Testis (tissue), 3 donors: Measurements from ENCODE around the gene PSMB10. TPM values are rescaled to one million over a fixed set of nuclear protein-coding genes. Genes with fewer than 3 reads are reported as not detected.

Experiments used
- DNase-seq: peaks from one replicate; pipeline ENCODE4 v3.0.0-alpha.2; 2019
- H3K27ac ChIP-seq, 2 donors: fragments of 200-600 bp; sonication (generic); one replicate each; pipeline ENCODE4 v1.5.1; 2019
- H3K27me3 ChIP-seq: fragments of 200-600 bp; sonication (generic); one replicate; pipeline ENCODE4 v1.5.1; 2019
- H3K36me3 ChIP-seq: fragments of 200-600 bp; sonication (generic); one replicate; pipeline ENCODE4 v1.5.1; 2017; ENCODE audit warnings: low read depth; ENCODE audit errors: missing control alignments
- H3K4me1 ChIP-seq: fragments of 200-600 bp; sonication (generic); one replicate; pipeline ENCODE4 v1.5.1; 2019
- H3K4me3 ChIP-seq, 2 donors: fragments of 200-600 bp; sonication (generic); one replicate each; pipeline ENCODE4 v1.5.1; 2017 to 2019
- H3K9me3 ChIP-seq: fragments of 200-600 bp; sonication (generic); one replicate; pipeline ENCODE4 v1.5.1; 2017
- CTCF ChIP-seq, 3 experiments: fragments of 450-650 bp in 2 of 3; fragments of 200-600 bp in 1 of 3; sonication (generic) in 1 of 3; IDR thresholded peaks; one replicate each; pipeline ENCODE4 v1.5.1; 2016 to 2019; ENCODE audit warnings: antibody characterized with exemption in 3 of 3, mild to moderate bottlenecking in 2 of 3, moderate library complexity in 1 of 3
- POLR2A ChIP-seq: fragments of 450-650 bp; IDR thresholded peaks from one replicate; pipeline ENCODE4 v1.6.1; 2017; ENCODE audit warnings: antibody characterized with exemption, mild to moderate bottlenecking, moderate library complexity
- WGBS, 2 donors: methylation state at CpG; one replicate each; pipeline ENCODE4 v1.1.5; 2018; 5-methylcytosine and 5-hydroxymethylcytosine counted together
- intact Hi-C: fragments of 100-400 bp; cut with DNase I; formaldehyde crosslinking; loops from one replicate; pipeline ENCODE4 v1.15.1; 2023; ENCODE audit warnings: low total_unique reads
- polyA plus RNA-seq: library from polyadenylated mRNA; stranded (reverse); fragments of 350-450 nt; fragmentation: Illumina TruSeq; extraction: RNeasy Lipid Tissue Mini Kit (QIAGEN cat#74804); gene quantifications from one replicate; pipeline ENCODE4 v1.2.3, GENCODE V29; 2014; ENCODE audit warnings: low read depth, low replicate concordance; ENCODE audit not compliant: insufficient read depth
- total RNA-seq, 2 donors: library from RNA; depleted of rRNA; stranded (reverse); fragments of >200 nt; gene quantifications; one replicate each; pipeline ENCODE4 v1.2.3, GENCODE V29; 2016

PSMB10 gene
- total and polyA plus RNA-seq, 3 donors from 2014 or later: 13.2 to 49.1 (median 14.2) TPM

GRCh38 chr16:67922221-67922620 lies 14.4 kb downstream of the PSMB10 start:
- 82 to 83% methylated on average over 5 of the region's 5 CpGs for WGBS, 2 donors
- intact Hi-C loops: no loop called here

GRCh38 chr16:67919622-67920221 lies 16.9 kb downstream of the PSMB10 start:
- Histone ChIP-seq H3K9me3 (no peaks in the 10 kb centered on the region), H3K36me3 (no peaks in the 10 kb centered on the region), H3K27me3 (no peaks in the 10 kb centered on the region), H3K4me3 (no peak overlapping the region), H3K27ac (no peak overlapping the region), H3K4me1 (peaks cover 13% of the 10 kb centered on the region)
- DNase-seq: no peak
- WGBS, 2 donors: 83 to 86% methylated on average over 6 of the region's 6 CpGs
- TF ChIP-seq CTCF (IDR thresholded peaks at IDR 0.05) (no peak), POLR2A (no peak)
- intact Hi-C loops: loop anchor here (10.0 kb wide), 1 partner anchor 125 kb away; no protein-coding TSS in a partner anchor

More at GRCh38 chr16:67922221-67922620, 14.4 kb downstream of the PSMB10 start:
- Histone ChIP-seq H3K36me3 (no peaks in the 10 kb centered on the region), H3K27me3 (no peaks in the 10 kb centered on the region), H3K4me3 (no peak overlapping the region), H3K4me1 (peaks cover 17% of the 10 kb centered on the region), H3K27ac (no peak overlapping the region), H3K9me3 (no peaks in the 10 kb centered on the region)
- DNase-seq: no peak
- TF ChIP-seq CTCF (IDR thresholded peaks at IDR 0.05) (no peak), POLR2A (no peak)

GRCh38 chr16:67917852-67918236 lies 18.8 kb downstream of the PSMB10 start:
- DNase-seq: no peak
- Histone ChIP-seq H3K4me3 (no peak overlapping the region), H3K36me3 (no peaks in the 10 kb centered on the region), H3K27ac (no peak overlapping the region), H3K9me3 (no peaks in the 10 kb centered on the region), H3K4me1 (peaks cover 13% of the 10 kb centered on the region), H3K27me3 (no peaks in the 10 kb centered on the region)
- WGBS, 2 donors: 71 to 84% methylated on average over 4 of the region's 4 CpGs
- TF ChIP-seq POLR2A (no peak), CTCF (IDR thresholded peaks at IDR 0.05) (no peak)
- intact Hi-C loops: loop anchor here (10.0 kb wide), 1 partner anchor 127 kb away; no protein-coding TSS in a partner anchor

- 50 to 58% methylated on average over 5 to 6 of the region's 6 CpGs for WGBS, 2 donors
- no peaks in the 10 kb centered on the region for H3K27me3 ChIP-seq
- intact Hi-C loops: loop anchor here (10.0 kb wide), 1 partner anchor 128 kb away; no protein-coding TSS in a partner anchor
- no peaks in the 10 kb centered on the region for H3K36me3 ChIP-seq
- H3K27ac ChIP-seq: no peak overlapping the region
- no peak for DNase-seq
- TF ChIP-seq CTCF (IDR thresholded peaks at IDR 0.05) (no peak), POLR2A (no peak)
- no peak overlapping the region for H3K4me3 ChIP-seq
- H3K4me1 ChIP-seq: peaks cover 13% of the 10 kb centered on the region
- no peaks in the 10 kb centered on the region for H3K9me3 ChIP-seq
Measured at GRCh38 chr16:67917140-67917851, 19.4 kb downstream of the PSMB10 start.
